ENCODE data around the gene CELF4.

- TF ChIP-seq POLR2AphosphoS5 (IDR thresholded peaks at IDR 0.05) (no peak), POLR2A (IDR thresholded peaks at IDR 0.05) (no peak), CTCF (IDR thresholded peaks at IDR 0.05 in 8 of 11, conservative IDR thresholded peaks at IDR 0.05 in 3 of 11) (no peak)
Measured at GRCh38 chr18:37482002-37482401, 83.6 kb downstream of the CELF4 start.

Measured in spleen (tissue), 7 donors.